Tibial nerve (tissue), 4 donors: ENCODE data around the gene CIAPIN1. TPM values are rescaled to one million over a fixed set of nuclear protein-coding genes. Genes with fewer than 3 reads are reported as not detected.

Source experiments
- DNase-seq, 2 donors: peaks; one replicate each; pipeline ENCODE4 v3.0.0-alpha.2; 2019; ENCODE audit warnings: low spot score in 2 of 2
- H3K27ac ChIP-seq, 4 donors: fragments of 200-600 bp; sonication (generic) in 3 of 4; one replicate each; pipeline ENCODE4 v1.5.1; 2017 to 2019; ENCODE audit warnings: mild to moderate bottlenecking in 1 of 4
- H3K27me3 ChIP-seq, 2 donors: fragments of 200-600 bp; sonication (generic) in 1 of 2; one replicate each; pipeline versions ENCODE4 v1.5.1 to v1.6.0; 2017 to 2019
- H3K36me3 ChIP-seq, 3 donors: fragments of 200-600 bp; sonication (generic); one replicate each; pipeline ENCODE4 v1.5.1; 2018 to 2019
- H3K4me1 ChIP-seq, 4 donors: fragments of 200-600 bp; sonication (generic) in 3 of 4; one replicate each; pipeline ENCODE4 v1.5.1; 2017 to 2019
- H3K4me3 ChIP-seq, 4 donors: fragments of 200-600 bp; sonication (generic) in 3 of 4; one replicate each; pipeline ENCODE4 v1.5.1; 2017 to 2019; ENCODE audit warnings: mild to moderate bottlenecking in 1 of 4, moderate library complexity in 1 of 4
- H3K9me3 ChIP-seq, 4 donors: fragments of 200-600 bp; sonication (generic) in 3 of 4; one replicate each; pipeline ENCODE4 v1.5.1; 2017 to 2019
- CTCF ChIP-seq, 5 experiments: fragments of 200-600 bp in 3 of 5; fragments of 450-650 bp in 2 of 5; sonication (generic) in 3 of 5; IDR thresholded peaks; one replicate each; pipeline ENCODE4 v1.5.1; 2016 to 2019; ENCODE audit warnings: antibody characterized with exemption in 5 of 5, mild to moderate bottlenecking in 3 of 5, moderate library complexity in 2 of 5
- EP300 ChIP-seq, 2 donors: sonication (generic); formaldehyde crosslinking; IDR thresholded peaks; one replicate each; pipeline ENCODE4 v1.6.1; 2017; ENCODE audit warnings: antibody characterized with exemption in 2 of 2, mild to moderate bottlenecking in 1 of 2
- POLR2A ChIP-seq, 2 donors: fragments of 450-650 bp; IDR thresholded peaks; one replicate each; pipeline ENCODE4 v1.6.1; 2017; ENCODE audit warnings: antibody characterized with exemption in 2 of 2, mild to moderate bottlenecking in 2 of 2, moderate library complexity in 2 of 2
- WGBS, 2 donors: methylation state at CpG; one replicate each; pipeline ENCODE4 v1.1.5; 2018; 5-methylcytosine and 5-hydroxymethylcytosine counted together
- total RNA-seq, 4 donors: library from RNA; depleted of rRNA; stranded (reverse); fragments of >200 nt; gene quantifications; one replicate each; pipeline ENCODE4 v1.1.0, GENCODE V29; 2016

Gene CIAPIN1
- total RNA-seq, 4 donors from 2014 or later: 23.4 to 26.7 (median 25.7) TPM

- TF ChIP-seq CTCF (IDR thresholded peaks at IDR 0.05) (no peak), EP300 (IDR thresholded peaks at IDR 0.05) (no peak), POLR2A (IDR thresholded peaks at IDR 0.05) (no peak)
- DNase-seq: no peak
- WGBS, 2 donors: 78 to 84% methylated on average over 4 of the region's 4 CpGs
- Histone ChIP-seq H3K27ac (no peak overlapping the region), H3K4me3 (no peak overlapping the region), H3K36me3 (no peaks in the 10 kb centered on the region), H3K27me3 (no peaks in the 10 kb centered on the region), H3K4me1 (no peaks in the 10 kb centered on the region), H3K9me3 (no peaks in the 10 kb centered on the region)
These were observed 50.4 kb downstream of the CIAPIN1 start for GRCh38 chr16:57396786-57397185.

GRCh38 chr16:57395026-57395425 lies 52.2 kb downstream of the CIAPIN1 start:
- no peak for TF ChIP-seq POLR2A (IDR thresholded peaks at IDR 0.05)
- TF ChIP-seq EP300 (IDR thresholded peaks at IDR 0.05): no peak
- no peak for TF ChIP-seq CTCF (IDR thresholded peaks at IDR 0.05)
- no peaks in the 10 kb centered on the region for H3K36me3 ChIP-seq
- 91 to 95% methylated on average over 5 of the region's 5 CpGs for WGBS, 2 donors

GRCh38 chr16:57394444-57394843 lies 52.7 kb downstream of the CIAPIN1 start:
- WGBS, 2 donors: 61 to 72% methylated on average over 6 to 7 of the region's 7 CpGs
- no peak overlapping the region for H3K27ac ChIP-seq

More at GRCh38 chr16:57395026-57395425, 52.2 kb downstream of the CIAPIN1 start:
- no peaks in the 10 kb centered on the region for H3K27me3 ChIP-seq
- DNase-seq: no peak
- no peak overlapping the region for H3K27ac ChIP-seq
- H3K4me1 ChIP-seq: peaks cover 0 to 10% (median 0%) of the 10 kb centered on the region in 4 donors
- H3K4me3 ChIP-seq: no peak overlapping the region
- H3K9me3 ChIP-seq: peaks cover 0 to 2% (median 0%) of the 10 kb centered on the region in 4 donors

GRCh38 chr16:57392694-57393093 lies 54.5 kb downstream of the CIAPIN1 start:
- WGBS, 2 donors: 87 to 93% methylated on average over 1 of the region's 1 CpG
- Histone ChIP-seq H3K4me1 (peaks cover 0 to 10% (median 0%) of the 10 kb centered on the region in 4 donors), H3K27me3 (no peaks in the 10 kb centered on the region), H3K9me3 (peaks cover 0 to 2% (median 0%) of the 10 kb centered on the region in 4 donors), H3K36me3 (no peaks in the 10 kb centered on the region), H3K27ac (no peak overlapping the region), H3K4me3 (no peak overlapping the region)
- DNase-seq: no peak
- no peak for TF ChIP-seq CTCF (IDR thresholded peaks at IDR 0.05)
- TF ChIP-seq EP300 (IDR thresholded peaks at IDR 0.05): no peak
- no peak for TF ChIP-seq POLR2A (IDR thresholded peaks at IDR 0.05)

More at GRCh38 chr16:57394444-57394843, 52.7 kb downstream of the CIAPIN1 start:
- Histone ChIP-seq H3K36me3 (no peaks in the 10 kb centered on the region), H3K9me3 (peaks cover 0 to 2% (median 0%) of the 10 kb centered on the region in 4 donors), H3K4me1 (peaks cover 0 to 10% (median 0%) of the 10 kb centered on the region in 4 donors), H3K27me3 (no peaks in the 10 kb centered on the region), H3K4me3 (no peak overlapping the region)
- TF ChIP-seq EP300 (IDR thresholded peaks at IDR 0.05) (no peak), POLR2A (IDR thresholded peaks at IDR 0.05) (no peak), CTCF (IDR thresholded peaks at IDR 0.05) (no peak)
- no peak for DNase-seq

- DNase-seq: no peak
- H3K27ac ChIP-seq: no peak overlapping the region
- peaks cover 0 to 13% (median 0%) of the 10 kb centered on the region in 4 donors for H3K4me1 ChIP-seq
- peaks cover 0 to 2% (median 0%) of the 10 kb centered on the region in 4 donors for H3K9me3 ChIP-seq
- WGBS, 2 donors: 79 to 92% methylated on average over 5 of the region's 5 CpGs
- no peaks in the 10 kb centered on the region for H3K36me3 ChIP-seq
- no peak for TF ChIP-seq POLR2A (IDR thresholded peaks at IDR 0.05)
- TF ChIP-seq EP300 (IDR thresholded peaks at IDR 0.05): no peak
- TF ChIP-seq CTCF (IDR thresholded peaks at IDR 0.05): no peak
- no peak overlapping the region for H3K4me3 ChIP-seq
- H3K27me3 ChIP-seq: no peaks in the 10 kb centered on the region
These were observed 55.5 kb downstream of the CIAPIN1 start for GRCh38 chr16:57391708-57392107.
